Gastrocnemius medialis (tissue), 4 donors: Measurements from ENCODE around the gene CCDC82. TPM values are rescaled to one million over a fixed set of nuclear protein-coding genes. Genes with fewer than 3 reads are reported as not detected.
A peak's percentile ranks its signal among the peaks of the same experiment; 100 is the strongest.

Source experiments
- ATAC-seq, 2 donors: fragments of 150-250 bp; one replicate each; pipeline ENCODE4 v1.9.1; 2016
- DNase-seq, 2 donors: peaks; one replicate each; pipeline ENCODE4 v3.0.0-alpha.2; 2019
- H3K27ac ChIP-seq, 4 donors: fragments of 200-600 bp; sonication (generic); 1 replicate in 1 of 4; 2 replicates in 3 of 4; pipeline ENCODE4 v1.5.1; 2016 to 2018; ENCODE audit warnings: mild to moderate bottlenecking in 2 of 4, moderate library complexity in 1 of 4
- H3K27me3 ChIP-seq, 3 donors: fragments of 200-600 bp; sonication (generic) in 2 of 3; 1 replicate in 1 of 3; 2 replicates in 2 of 3; pipeline versions ENCODE4 v1.5.1 to v1.6.0; 2016 to 2019; ENCODE audit warnings: mild to moderate bottlenecking in 1 of 3, moderate library complexity in 1 of 3
- H3K36me3 ChIP-seq, 2 donors: fragments of 200-600 bp; sonication (generic) in 1 of 2; one replicate each; pipeline ENCODE4 v1.5.1; 2017 to 2018
- H3K4me1 ChIP-seq, 2 donors: fragments of 200-600 bp; sonication (generic) in 1 of 2; one replicate each; pipeline ENCODE4 v1.5.1; 2016 to 2017; ENCODE audit warnings: mild to moderate bottlenecking in 2 of 2
- H3K4me3 ChIP-seq, 4 donors: fragments of 200-600 bp; sonication (generic) in 3 of 4; 1 replicate in 1 of 4; 2 replicates in 3 of 4; pipeline ENCODE4 v1.5.1; 2016 to 2019; ENCODE audit warnings: mild to moderate bottlenecking in 2 of 4
- H3K9me3 ChIP-seq, 3 donors: fragments of 200-600 bp; sonication (generic) in 2 of 3; 1 replicate in 1 of 3; 2 replicates in 2 of 3; pipeline ENCODE4 v1.5.1; 2016 to 2019
- POLR2A ChIP-seq, 2 donors: fragments of 450-650 bp; IDR thresholded peaks; one replicate each; pipeline ENCODE4 v1.6.1; 2017; ENCODE audit warnings: antibody characterized with exemption in 2 of 2, mild to moderate bottlenecking in 2 of 2, moderate library complexity in 2 of 2
- in situ Hi-C, 4 donors: fragments of 200-750 bp; cut with MboI; loops; one replicate each; pipeline versions ENCODE4 v1.15.0 to v1.8.0; 2017; ENCODE audit warnings: low sequenced_read_pairs in 4 of 4
- intact Hi-C: fragments of 100-400 bp; cut with DNase I; formaldehyde crosslinking; loops from one replicate; pipeline ENCODE4 v1.15.1; 2023; ENCODE audit warnings: low total_unique reads
- total RNA-seq, 4 donors: library from RNA; depleted of rRNA; stranded (reverse); fragments of >200 nt; gene quantifications; one replicate each; pipeline versions ENCODE4 v1.1.0 to v1.2.3, GENCODE V29; 2016
- TF ChIP-seq, protein P1 (sequence below), 5 experiments: fragments of 450-650 bp in 3 of 5; fragments of 200-600 bp in 2 of 5; sonication (generic) in 2 of 5; IDR thresholded peaks in 4 of 5; conservative IDR thresholded peaks in 1 of 5; 1 replicate in 4 of 5; 2 replicates in 1 of 5; pipeline ENCODE4 v1.5.1; 2016 to 2019; ENCODE audit warnings: antibody characterized with exemption in 5 of 5, mild to moderate bottlenecking in 3 of 5, moderate library complexity in 3 of 5

CCDC82 gene
- total RNA-seq, 4 donors from 2014 or later, result 4.6 to 9.1 (median 6.6) TPM

GRCh38 chr11:96317985-96318384, 71.7 kb downstream of the CCDC82 start:
- in situ Hi-C loops, result no loop called here

GRCh38 chr11:96317571-96317970, 72.1 kb downstream of the CCDC82 start:
- peak in 1 of 2 donors; percentile 30 for ATAC-seq
- Histone ChIP-seq H3K9me3 (no peaks in the 10 kb centered on the region), H3K36me3 (no peaks in the 10 kb centered on the region), H3K27me3 (no peaks in the 10 kb centered on the region), H3K4me3 (no peak overlapping the region), H3K4me1 (peaks cover 7 to 12% of the 10 kb centered on the region in 2 donors), H3K27ac (no peak overlapping the region)
- no peak for TF ChIP-seq POLR2A (IDR thresholded peaks at IDR 0.05)
- TF ChIP-seq, protein P1, sequence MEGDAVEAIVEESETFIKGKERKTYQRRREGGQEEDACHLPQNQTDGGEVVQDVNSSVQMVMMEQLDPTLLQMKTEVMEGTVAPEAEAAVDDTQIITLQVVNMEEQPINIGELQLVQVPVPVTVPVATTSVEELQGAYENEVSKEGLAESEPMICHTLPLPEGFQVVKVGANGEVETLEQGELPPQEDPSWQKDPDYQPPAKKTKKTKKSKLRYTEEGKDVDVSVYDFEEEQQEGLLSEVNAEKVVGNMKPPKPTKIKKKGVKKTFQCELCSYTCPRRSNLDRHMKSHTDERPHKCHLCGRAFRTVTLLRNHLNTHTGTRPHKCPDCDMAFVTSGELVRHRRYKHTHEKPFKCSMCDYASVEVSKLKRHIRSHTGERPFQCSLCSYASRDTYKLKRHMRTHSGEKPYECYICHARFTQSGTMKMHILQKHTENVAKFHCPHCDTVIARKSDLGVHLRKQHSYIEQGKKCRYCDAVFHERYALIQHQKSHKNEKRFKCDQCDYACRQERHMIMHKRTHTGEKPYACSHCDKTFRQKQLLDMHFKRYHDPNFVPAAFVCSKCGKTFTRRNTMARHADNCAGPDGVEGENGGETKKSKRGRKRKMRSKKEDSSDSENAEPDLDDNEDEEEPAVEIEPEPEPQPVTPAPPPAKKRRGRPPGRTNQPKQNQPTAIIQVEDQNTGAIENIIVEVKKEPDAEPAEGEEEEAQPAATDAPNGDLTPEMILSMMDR (IDR thresholded peaks at IDR 0.05 in 4 of 5, conservative IDR thresholded peaks at IDR 0.05 in 1 of 5), result no peak
- in situ Hi-C loops, result no loop called here
- intact Hi-C loops, result no loop called here
- DNase-seq, result no peak

More at GRCh38 chr11:96317985-96318384, 71.7 kb downstream of the CCDC82 start:
- Histone ChIP-seq H3K27ac (no peak overlapping the region), H3K27me3 (no peaks in the 10 kb centered on the region), H3K36me3 (no peaks in the 10 kb centered on the region), H3K9me3 (no peaks in the 10 kb centered on the region), H3K4me3 (no peak overlapping the region), H3K4me1 (peaks cover 7 to 12% of the 10 kb centered on the region in 2 donors)
- ATAC-seq, result no peak
- intact Hi-C loops, result no loop called here
- DNase-seq, result no peak
- TF ChIP-seq, protein P1 (IDR thresholded peaks at IDR 0.05 in 4 of 5, conservative IDR thresholded peaks at IDR 0.05 in 1 of 5), result no peak
- no peak for TF ChIP-seq POLR2A (IDR thresholded peaks at IDR 0.05)

GRCh38 chr11:96316869-96317268, 72.8 kb downstream of the CCDC82 start:
- no peak for TF ChIP-seq POLR2A (IDR thresholded peaks at IDR 0.05)
- TF ChIP-seq, protein P1 (IDR thresholded peaks at IDR 0.05 in 4 of 5, conservative IDR thresholded peaks at IDR 0.05 in 1 of 5), result no peak
- Histone ChIP-seq H3K36me3 (no peaks in the 10 kb centered on the region), H3K4me3 (no peak overlapping the region), H3K9me3 (no peaks in the 10 kb centered on the region), H3K27me3 (no peaks in the 10 kb centered on the region), H3K4me1 (peaks cover 7 to 12% of the 10 kb centered on the region in 2 donors), H3K27ac (no peak overlapping the region)
- no peak for DNase-seq
- no peak for ATAC-seq
- in situ Hi-C loops, result no loop called here
- intact Hi-C loops, result no loop called here

DNA sequence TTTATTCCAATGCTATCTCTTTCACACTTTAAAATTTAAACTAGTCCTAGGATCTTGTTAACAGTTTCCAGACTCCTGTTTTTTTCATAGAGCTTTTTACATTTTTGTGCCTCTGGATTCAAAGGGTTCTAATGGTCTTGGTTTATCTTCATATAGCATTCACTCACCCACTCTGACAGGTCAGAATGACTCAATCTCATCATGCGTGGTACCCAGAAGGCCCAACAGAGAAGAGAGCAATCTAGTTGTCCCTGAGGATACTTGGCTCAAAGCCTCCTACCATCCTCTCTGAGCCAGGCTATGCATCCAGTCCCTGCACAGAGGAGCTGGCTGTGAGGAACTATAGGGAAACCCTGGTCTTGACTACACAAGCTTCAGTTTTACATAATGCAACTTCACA, 74.2 kb downstream of the CCDC82 start:
- no peaks in the 10 kb centered on the region for H3K27me3 ChIP-seq
- no peak overlapping the region for H3K4me3 ChIP-seq
- in situ Hi-C loops (no loop called here), intact Hi-C loops (no loop called here)
- H3K27ac ChIP-seq, result no peak overlapping the region
- DNase-seq, result no peak
- TF ChIP-seq, protein P1 (IDR thresholded peaks at IDR 0.05 in 4 of 5, conservative IDR thresholded peaks at IDR 0.05 in 1 of 5), result no peak
- no peak for TF ChIP-seq POLR2A (IDR thresholded peaks at IDR 0.05)
- no peak for ATAC-seq
- H3K9me3 ChIP-seq, result no peaks in the 10 kb centered on the region
- peaks cover 12 to 22% of the 10 kb centered on the region in 2 donors for H3K4me1 ChIP-seq
- no peaks in the 10 kb centered on the region for H3K36me3 ChIP-seq
